Esophagus (tissue), 2 donors: ENCODE data around the gene APOD. TPM values are rescaled to one million over a fixed set of nuclear protein-coding genes. Genes with fewer than 3 reads are reported as not detected.
"Not testable (repeated sequence)": the region's sequence is repeated elsewhere in the genome, so short reads cannot be mapped to it uniquely, and the experiment has no call there.

Experiments used
- H3K27ac ChIP-seq, 2 donors: one replicate each; pipeline ENCODE4 v1.5.1; 2013; ENCODE audit warnings: low read depth in 2 of 2, mild to moderate bottlenecking in 2 of 2, inconsistent platforms in 1 of 2, low read length in 1 of 2, moderate library complexity in 1 of 2
- H3K27me3 ChIP-seq, 2 donors: one replicate each; pipeline ENCODE4 v1.6.1; 2013; ENCODE audit warnings: low read length in 2 of 2, control low read depth in 1 of 2, mild to moderate bottlenecking in 1 of 2; ENCODE audit not compliant: insufficient read depth in 2 of 2, control insufficient read depth in 1 of 2
- H3K36me3 ChIP-seq, 2 donors: one replicate each; pipeline ENCODE4 v1.6.1; 2013; ENCODE audit warnings: low read length in 1 of 2; ENCODE audit not compliant: control insufficient read depth in 2 of 2, insufficient read depth in 2 of 2
- H3K4me1 ChIP-seq, 2 donors: one replicate each; pipeline ENCODE4 v1.6.1; 2013; ENCODE audit warnings: low read length in 1 of 2; ENCODE audit not compliant: control insufficient read depth in 2 of 2, insufficient read depth in 2 of 2
- H3K4me3 ChIP-seq, 2 donors: one replicate each; pipeline ENCODE4 v1.5.1; 2013; ENCODE audit warnings: low read length in 2 of 2, mild to moderate bottlenecking in 2 of 2, low read depth in 1 of 2, moderate library complexity in 1 of 2
- H3K9me3 ChIP-seq, 2 donors: one replicate each; pipeline ENCODE4 v1.6.1; 2013; ENCODE audit warnings: mild to moderate bottlenecking in 2 of 2, low read depth in 1 of 2, low read length in 1 of 2, moderate library complexity in 1 of 2; ENCODE audit not compliant: control insufficient read depth in 2 of 2, insufficient read depth in 1 of 2
- WGBS, 2 donors: extraction: QIAGEN DNeasy Blood & Tissue Kit; methylation state at CpG; one replicate each; pipeline ENCODE4 v1.1.7; 2013; 5-methylcytosine and 5-hydroxymethylcytosine counted together
- polyA plus RNA-seq, 2 donors: library from polyadenylated mRNA; stranded (reverse); fragments of 200-250 nt; gene quantifications; one replicate each; pipeline ENCODE4 v1.2.3, GENCODE V29; 2013
- donor health status: healthy with polysubstance abuse.
- donor health status: Bipolar disorder and iron deficiency.

The APOD gene
- polyA plus RNA-seq, 2 donors, result 21.6 to 96.1 TPM

DNA sequence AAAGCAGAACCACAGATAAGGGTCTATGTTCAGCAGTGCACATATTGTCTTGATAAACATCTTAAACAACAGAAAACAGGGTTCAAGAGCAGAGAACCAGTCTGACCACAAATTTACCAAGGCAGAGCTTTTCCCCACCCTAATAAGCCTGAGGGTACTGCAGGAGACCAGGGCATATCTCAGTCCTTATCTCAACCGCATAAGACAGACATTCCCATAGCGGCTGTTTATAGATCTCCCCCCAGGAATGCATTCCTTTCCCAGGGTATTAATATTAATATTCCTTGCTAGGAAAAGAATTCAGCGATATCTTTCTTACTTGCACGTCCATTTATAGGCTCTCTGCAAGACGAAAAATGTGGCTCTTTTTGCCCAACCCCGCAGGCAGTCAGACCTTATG is 6.1 kb upstream of the APOD start:
- not testable (repeated sequence) for H3K4me3 ChIP-seq, H3K36me3 ChIP-seq, H3K4me1 ChIP-seq, H3K27me3 ChIP-seq, H3K27ac ChIP-seq, H3K9me3 ChIP-seq
- WGBS, 2 donors, result 55 to 66% methylated on average over 6 of the region's 6 CpGs

DNA sequence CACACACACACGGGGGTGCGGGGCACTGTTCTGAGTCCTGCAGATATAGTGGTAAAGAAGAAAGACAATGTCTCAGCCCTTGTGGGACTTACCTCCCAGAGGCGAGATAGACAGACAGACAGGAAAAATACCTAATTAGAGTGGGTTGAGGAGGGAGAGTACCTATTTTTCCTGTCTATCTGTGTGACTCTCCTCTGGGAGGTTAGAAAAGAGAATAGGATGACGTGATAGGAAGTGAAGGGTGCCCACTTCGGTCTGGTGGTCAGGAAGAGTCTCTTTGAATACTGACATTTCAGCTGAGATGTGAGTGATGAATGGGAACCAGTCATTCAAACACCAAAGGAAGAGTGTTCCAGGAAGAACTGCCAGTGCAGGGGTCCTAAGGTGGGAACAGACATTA is 4.1 kb upstream of the APOD start:
- H3K27me3 ChIP-seq, result no peaks in the 10 kb centered on the region
- H3K9me3 ChIP-seq, result no peaks in the 10 kb centered on the region
- H3K4me1 ChIP-seq, result no peaks in the 10 kb centered on the region
- no peak overlapping the region for H3K4me3 ChIP-seq
- H3K27ac ChIP-seq, result no peak overlapping the region
- no peaks in the 10 kb centered on the region for H3K36me3 ChIP-seq
- 78 to 87% methylated on average over 5 of the region's 5 CpGs for WGBS, 2 donors

DNA sequence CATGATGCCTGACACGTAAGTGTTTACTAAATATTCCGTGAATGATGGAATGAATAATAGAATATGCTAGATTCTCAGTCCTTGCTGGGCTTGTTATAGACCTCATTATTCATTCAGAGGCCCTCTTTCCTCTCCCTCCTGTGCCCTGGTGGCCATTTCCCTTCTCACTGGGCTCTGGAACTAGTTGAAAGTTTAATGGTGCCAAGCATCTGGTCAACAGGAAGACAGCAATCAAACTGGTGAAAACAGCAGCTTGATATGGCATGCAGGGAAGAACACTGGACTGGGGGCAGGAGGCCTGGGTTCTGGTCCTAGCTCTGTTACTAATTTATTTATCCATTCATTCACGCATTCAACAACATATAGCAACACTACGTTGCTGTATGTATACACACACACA is 3.7 kb upstream of the APOD start:
- 80 to 81% methylated on average over 4 of the region's 4 CpGs for WGBS, 2 donors
- H3K27ac ChIP-seq, result no peak overlapping the region
- H3K4me1 ChIP-seq, result no peaks in the 10 kb centered on the region
- no peak overlapping the region for H3K4me3 ChIP-seq
- no peaks in the 10 kb centered on the region for H3K36me3 ChIP-seq
- H3K27me3 ChIP-seq, result no peaks in the 10 kb centered on the region
- no peaks in the 10 kb centered on the region for H3K9me3 ChIP-seq

DNA sequence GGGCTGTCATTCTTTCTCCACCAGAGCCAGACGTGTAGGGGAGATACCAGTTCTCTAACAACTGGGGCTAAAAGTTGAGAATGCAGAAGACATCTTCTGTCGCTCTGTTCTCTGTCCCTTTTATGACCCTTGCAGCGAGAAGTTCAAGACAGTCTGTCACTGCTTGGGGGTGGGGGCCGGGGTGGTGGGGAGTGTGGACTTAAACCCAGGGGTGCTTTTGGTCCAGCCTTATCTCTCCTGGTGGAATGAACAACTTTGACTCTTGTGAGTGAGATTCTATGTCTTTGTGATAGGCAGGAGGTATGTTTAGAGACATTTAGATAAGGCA is 767 bp upstream of the APOD start:
- H3K27ac ChIP-seq, result no peak overlapping the region
- H3K27me3 ChIP-seq, result no peaks in the 10 kb centered on the region
- H3K4me3 ChIP-seq, result no peak overlapping the region
- H3K4me1 ChIP-seq, result no peaks in the 10 kb centered on the region
- no peaks in the 10 kb centered on the region for H3K9me3 ChIP-seq
- H3K36me3 ChIP-seq, result no peaks in the 10 kb centered on the region
- 75 to 80% methylated on average over 4 of the region's 4 CpGs for WGBS, 2 donors

DNA sequence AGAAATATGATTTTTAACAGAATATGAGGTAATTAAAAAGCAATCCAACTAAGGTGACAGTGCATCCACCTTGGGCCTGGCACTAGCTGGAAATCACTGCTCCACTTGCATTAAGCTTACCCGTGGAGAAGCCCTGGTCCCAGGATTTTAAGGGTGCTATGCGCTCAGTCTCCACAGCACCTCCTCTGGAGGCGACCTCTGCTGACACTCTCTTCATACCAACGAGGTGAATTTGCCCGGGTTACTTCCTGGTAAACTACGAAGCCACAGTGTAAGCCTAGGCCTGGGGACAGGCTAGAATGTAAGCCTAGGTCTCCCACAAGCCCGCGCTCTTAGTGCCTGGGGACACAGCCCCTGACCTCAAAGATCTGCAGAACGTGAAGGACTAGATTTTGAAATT is 793 bp downstream of the APOD start:
- Histone ChIP-seq H3K36me3 (no peaks in the 10 kb centered on the region), H3K27ac (no peak overlapping the region), H3K9me3 (no peaks in the 10 kb centered on the region), H3K27me3 (no peaks in the 10 kb centered on the region), H3K4me1 (no peaks in the 10 kb centered on the region), H3K4me3 (peak overlapping the region in 1 of 2 donors; percentile 2)
- WGBS, 2 donors, result 80 to 84% methylated on average over 9 of the region's 9 CpGs

DNA sequence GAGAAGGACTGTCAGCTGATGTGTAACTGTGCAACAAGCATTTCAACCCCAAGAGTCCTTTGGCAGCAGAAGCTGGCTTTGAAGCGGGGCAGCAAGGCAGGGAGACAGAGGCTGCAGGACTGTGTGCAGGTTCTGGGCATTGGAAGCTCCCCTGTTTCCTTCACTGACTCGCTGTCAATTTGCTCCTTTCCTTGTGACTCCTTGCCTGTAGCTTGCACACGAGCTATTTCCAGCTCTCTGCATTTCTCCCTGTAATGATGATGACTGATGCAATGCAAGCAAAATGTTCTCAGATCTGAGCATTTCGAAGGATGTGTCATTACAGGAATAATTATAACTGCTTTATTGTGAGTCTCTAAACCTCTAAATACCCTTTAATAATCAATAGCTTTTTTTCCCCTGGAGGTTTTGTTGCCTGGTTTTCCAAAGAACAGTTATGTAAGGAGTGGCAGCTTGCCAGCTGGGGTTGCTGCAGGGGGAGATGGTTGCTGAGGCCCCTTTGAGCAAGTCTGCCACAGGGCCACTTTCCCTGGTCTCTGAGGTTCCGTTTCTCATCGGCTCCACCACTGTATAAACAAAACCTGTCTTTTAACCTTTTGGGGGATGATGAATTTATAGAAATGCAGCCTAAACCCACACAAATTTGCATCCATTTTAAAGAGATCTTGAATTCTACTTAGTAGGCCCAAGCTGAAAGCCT is 2.8 kb downstream of the APOD start:
- Histone ChIP-seq H3K4me1 (no peaks in the 10 kb centered on the region), H3K27ac (no peak overlapping the region), H3K36me3 (no peaks in the 10 kb centered on the region), H3K27me3 (no peaks in the 10 kb centered on the region), H3K4me3 (no peak overlapping the region), H3K9me3 (no peaks in the 10 kb centered on the region)
- WGBS, 2 donors, result 54 to 55% methylated on average over 6 of the region's 6 CpGs

DNA sequence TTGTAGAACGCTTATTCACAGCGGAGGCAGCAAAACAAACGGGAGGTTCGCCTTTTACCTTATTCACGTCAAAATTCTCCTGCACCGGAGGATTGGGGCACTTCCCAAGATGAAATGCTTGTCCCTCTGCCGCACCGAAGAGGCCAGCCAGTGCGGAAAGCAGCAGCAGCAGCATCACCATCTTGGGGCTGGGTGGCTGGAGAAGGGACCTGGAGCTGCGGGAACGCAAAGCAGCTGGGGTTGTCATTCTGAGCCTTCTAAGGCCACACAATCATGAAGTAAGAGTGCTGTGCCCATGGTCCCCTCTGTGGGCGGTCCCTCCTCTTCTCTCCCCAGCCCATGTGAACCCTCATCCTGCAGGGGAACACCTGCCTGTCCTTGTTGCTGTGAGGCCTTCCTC is 4.5 kb downstream of the APOD start:
- Histone ChIP-seq H3K9me3 (peaks cover 0 to 1% of the 10 kb centered on the region in 2 donors), H3K36me3 (no peaks in the 10 kb centered on the region), H3K4me1 (no peaks in the 10 kb centered on the region), H3K27me3 (no peaks in the 10 kb centered on the region), H3K27ac (no peak overlapping the region), H3K4me3 (no peak overlapping the region)
- 92 to 94% methylated on average over 12 of the region's 12 CpGs for WGBS, 2 donors

DNA sequence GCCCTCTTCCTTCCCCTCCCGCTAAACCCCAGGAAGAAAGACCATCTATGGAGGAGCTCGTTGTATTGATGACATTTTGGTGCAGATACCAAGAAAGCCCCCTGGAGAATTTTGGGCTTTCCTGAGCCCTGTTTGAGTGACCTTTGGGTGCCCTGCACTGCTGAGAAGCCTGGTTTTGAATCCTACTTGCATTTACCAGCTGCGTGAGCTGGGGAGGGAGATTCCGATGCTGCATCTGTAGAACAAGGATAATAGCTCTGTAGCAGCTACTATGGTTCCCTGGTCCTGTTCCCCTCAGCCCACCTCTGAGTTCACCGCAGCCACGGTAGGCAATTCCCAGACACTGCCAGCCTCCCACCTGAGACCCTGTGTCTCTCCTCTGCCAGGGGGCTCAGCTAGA is 5.2 kb downstream of the APOD start:
- WGBS, 2 donors, result 88% methylated on average over 6 of the region's 6 CpGs
- no peak overlapping the region for H3K4me3 ChIP-seq
- no peaks in the 10 kb centered on the region for H3K36me3 ChIP-seq
- no peaks in the 10 kb centered on the region for H3K4me1 ChIP-seq
- H3K27ac ChIP-seq, result no peak overlapping the region
- peaks cover 0 to 2% of the 10 kb centered on the region in 2 donors for H3K9me3 ChIP-seq
- no peaks in the 10 kb centered on the region for H3K27me3 ChIP-seq

DNA sequence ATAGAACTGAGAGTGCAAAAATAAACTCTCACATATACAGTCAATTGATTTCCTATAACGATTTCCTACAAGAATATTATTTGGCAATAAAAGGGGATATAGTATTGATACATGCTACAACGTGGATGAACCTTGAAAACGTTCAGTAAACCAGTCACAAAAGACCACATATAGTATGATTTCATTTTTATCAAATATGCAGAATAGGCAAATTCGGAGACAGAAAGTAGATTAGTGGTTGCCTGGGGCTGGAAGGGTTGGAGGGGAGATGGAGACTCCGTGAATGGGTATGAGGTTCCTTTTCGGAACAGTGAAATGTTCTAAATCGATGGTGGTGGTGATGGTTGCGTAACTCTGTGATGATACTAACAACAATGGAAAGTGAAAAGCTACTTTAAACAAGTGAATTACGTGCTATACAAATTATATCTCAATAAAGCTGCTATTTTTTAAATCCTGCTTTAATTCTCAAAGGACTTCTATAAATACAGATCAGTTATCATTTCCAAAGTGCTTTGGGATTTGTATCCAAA is 6.0 kb downstream of the APOD start:
- whole genome bisulfite sequencing, 2 donors, result 72 to 74% methylated on average over 9 of the region's 9 CpGs
- peaks cover 0 to 2% of the 10 kb centered on the region in 2 donors for H3K9me3 ChIP-seq
- H3K36me3 ChIP-seq, result no peaks in the 10 kb centered on the region
- H3K4me1 ChIP-seq, result no peaks in the 10 kb centered on the region
- no peak overlapping the region for H3K27ac ChIP-seq
- no peaks in the 10 kb centered on the region for H3K27me3 ChIP-seq
- H3K4me3 ChIP-seq, result no peak overlapping the region
